Suppressor macrophage treated with lipopolysaccharide for 1 hour (primary cell): Measurements from ENCODE around the gene LZTS3.
A peak's percentile ranks its signal among the peaks of the same experiment; 100 is the strongest.
"Not testable (repeated sequence)": the region's sequence is repeated elsewhere in the genome, so short reads cannot be mapped to it uniquely, and the experiment has no call there.

ENCODE experiments used
- DNase-seq, 3 donors: peaks; one replicate each; pipeline ENCODE4 v3.0.0-alpha.2; 2020 to 2022

Gene LZTS3

GRCh38 chr20:3192226-3193015, 19.1 kb upstream of the LZTS3 start:
- DNase-seq = no peak

GRCh38 chr20:3190681-3191111, 17.3 kb upstream of the LZTS3 start:
- no peak for DNase-seq

- no peak for DNase-seq
These were observed 16.3 kb upstream of the LZTS3 start for GRCh38 chr20:3189561-3190131.

GRCh38 chr20:3188823-3189413, 15.6 kb upstream of the LZTS3 start:
- DNase-seq = no peak

GRCh38 chr20:3187861-3188260, 14.5 kb upstream of the LZTS3 start:
- DNase-seq = not testable (repeated sequence)

GRCh38 chr20:3183896-3184612, 10.7 kb upstream of the LZTS3 start:
- DNase-seq = no peak

GRCh38 chr20:3182429-3182828, 9.1 kb upstream of the LZTS3 start:
- DNase-seq = not testable (repeated sequence)

- no peak for DNase-seq
These were observed 7.9 kb upstream of the LZTS3 start for GRCh38 chr20:3181270-3181669.

- DNase-seq = no peak
These were observed 7.0 kb upstream of the LZTS3 start for GRCh38 chr20:3180319-3180718.

GRCh38 chr20:3177746-3178485, 4.6 kb upstream of the LZTS3 start:
- peak; percentile 33 to 53 (median 49) for DNase-seq

GRCh38 chr20:3175270-3175669, 1.9 kb upstream of the LZTS3 start:
- no peak for DNase-seq

- DNase-seq = no peak
These were observed 1.3 kb upstream of the LZTS3 start for GRCh38 chr20:3174442-3175261.

- DNase-seq = peak; percentile 86 to 97 (median 92)
These were observed 477 bp upstream of the LZTS3 start for GRCh38 chr20:3173610-3174441.

- DNase-seq = no peak
These were observed 1.0 kb downstream of the LZTS3 start for GRCh38 chr20:3172126-3172932.

GRCh38 chr20:3171391-3172125, 1.8 kb downstream of the LZTS3 start:
- no peak for DNase-seq

- no peak for DNase-seq
These were observed 4.3 kb downstream of the LZTS3 start for GRCh38 chr20:3168829-3169590.

GRCh38 chr20:3168079-3168828, 5.1 kb downstream of the LZTS3 start:
- DNase-seq = no peak

GRCh38 chr20:3167738-3168078, 5.6 kb downstream of the LZTS3 start:
- DNase-seq = no peak
